K562 (cell line): Measurements from ENCODE around the gene JDP2. TPM values are rescaled to one million over a fixed set of nuclear protein-coding genes. Genes with fewer than 3 reads are reported as not detected.

ENCODE experiments used
- ATAC-seq: fragments of 200-7000 bp; cut with Tn5 transposase; 3 replicates; pipeline ENCODE4 v1.9.1; 2020; ENCODE audit warnings: moderate library complexity
- BruUV-seq: library from RNA; stranded (reverse); fragments of 400-500 nt; replicated peaks from 2 replicates; lab custom pipeline; 2021; lab: Mats Ljungman, UMichigan
- CTCF ChIA-PET: fragments of 300-600 bp; formaldehyde crosslinking; extraction: SDS; loops from one replicate; lab custom pipeline; 2021; ENCODE audit warnings: low intra/inter-chr PET ratio; lab: Yijun Ruan, JAX
- POLR2A ChIA-PET: fragments of 300-600, 350-650 bp; sonication (Branson Sonifier 250); formaldehyde crosslinking; extraction: SDS; loops from one replicate; lab custom pipeline; 2021; ENCODE audit warnings: antibody characterized with exemption, inconsistent platforms; lab: Yijun Ruan, JAX
- DNase-seq, 4 experiments: peaks; one replicate each; pipeline versions ENCODE4 v3.0.0 to v3.0.0-alpha.2; 2011 to 2018; ENCODE audit warnings: low spot score in 3 of 4, mixed read lengths in 3 of 4; ENCODE audit errors: extremely low read depth in 1 of 4
- FAIRE-seq: peaks from 2 replicates; lab custom pipeline; 2011; peaks lifted over from hg19 to GRCh38; lab: Jason Lieb, UNC
- H2AFZ ChIP-seq: 2 replicates; pipeline ENCODE4 v1.6.0; 2011; ENCODE audit warnings: low read depth, low read length, control low read depth, inconsistent platforms
- H3K27ac ChIP-seq: fragments of 200-600 bp; 3 replicates; pipeline ENCODE4 v1.8.0; 2011; ENCODE audit warnings: low read depth, mild to moderate bottlenecking, control low read depth, inconsistent platforms, low read length, moderate library complexity, mixed read lengths; ENCODE audit errors: extremely low read depth
- H3K27me3 ChIP-seq, 2 experiments: fragments of 300-600 bp in 1 of 2; 2 replicates in 1 of 2; 3 replicates in 1 of 2; pipeline versions ENCODE4 v1.6.0 to v1.8.0; 2011; ENCODE audit warnings: inconsistent platforms in 2 of 2, low read length in 2 of 2, mild to moderate bottlenecking in 1 of 2, mixed read lengths in 1 of 2, moderate library complexity in 1 of 2; ENCODE audit not compliant: control insufficient read depth in 2 of 2, insufficient read depth in 2 of 2
- H3K36me3 ChIP-seq: fragments of 300-600 bp; 3 replicates; pipeline ENCODE4 v1.8.0; 2011; ENCODE audit warnings: mild to moderate bottlenecking, low read length, inconsistent platforms; ENCODE audit not compliant: control insufficient read depth, insufficient read depth
- H3K4me1 ChIP-seq, 2 experiments: fragments of 200-600 bp in 1 of 2; replicated peaks in 1 of 2; 2 replicates in 1 of 2; 3 replicates in 1 of 2; pipeline versions ENCODE4 v1.5.1 to v1.8.0; 2011; ENCODE audit warnings: inconsistent platforms in 2 of 2, low read length in 2 of 2, mild to moderate bottlenecking in 1 of 2, mixed read lengths in 1 of 2, moderate library complexity in 1 of 2; ENCODE audit not compliant: control insufficient read depth in 2 of 2, insufficient read depth in 2 of 2
- H3K4me2 ChIP-seq: 2 replicates; pipeline ENCODE4 v1.6.1; 2011; ENCODE audit warnings: low read length, control low read depth, inconsistent platforms, mixed read lengths; ENCODE audit not compliant: insufficient read depth
- H3K4me3 ChIP-seq: fragments of 200-600 bp; sonication (generic), shearing (Covaris generic); 2 replicates; pipeline ENCODE4 v1.5.1; 2016; ENCODE audit warnings: control low read depth, inconsistent platforms
- H3K79me2 ChIP-seq: fragments of 200-600 bp; 3 replicates; pipeline ENCODE4 v1.8.0; 2011; ENCODE audit warnings: low read length, inconsistent platforms; ENCODE audit not compliant: control insufficient read depth, insufficient read depth
- H3K9ac ChIP-seq, 2 experiments: 2 replicates each; pipeline versions ENCODE4 v1.6.0 to v1.6.1; 2011; ENCODE audit warnings: low read depth in 2 of 2, low read length in 2 of 2, control low read depth in 1 of 2, inconsistent platforms in 1 of 2, mild to moderate bottlenecking in 1 of 2, mixed read lengths in 1 of 2; ENCODE audit not compliant: insufficient read depth in 1 of 2
- H3K9me1 ChIP-seq: one replicate; pipeline ENCODE4 v1.6.0; 2011; ENCODE audit warnings: inconsistent platforms, mild to moderate bottlenecking, low read length, moderate library complexity; ENCODE audit not compliant: control insufficient read depth, insufficient read depth
- H3K9me3 ChIP-seq: replicated peaks from 2 replicates; pipeline ENCODE4 v1.5.1; 2011; ENCODE audit warnings: low read depth, low read length, inconsistent platforms; ENCODE audit not compliant: control insufficient read depth, insufficient read depth
- H4K20me1 ChIP-seq: replicated peaks from 2 replicates; pipeline ENCODE4 v1.6.1; 2011; ENCODE audit warnings: low read length, inconsistent platforms, mixed read lengths; ENCODE audit not compliant: control insufficient read depth, insufficient read depth
- CEBPB ChIP-seq: fragments of 450-650 bp; IDR thresholded peaks from 2 replicates; pipeline ENCODE4 v1.6.1; 2016; ENCODE audit warnings: missing genetic modification characterization, missing compliant biosample characterization
- ELF4 ChIP-seq: fragments of 450-650 bp; formaldehyde crosslinking; IDR thresholded peaks from 2 replicates; pipeline ENCODE4 v1.4.0; 2022; ENCODE audit warnings: missing genetic modification characterization
- ESRRA ChIP-seq: fragments of 450-650 bp; IDR thresholded peaks from 2 replicates; pipeline ENCODE4 v1.6.1; 2014; ENCODE audit warnings: low read depth, mild to moderate bottlenecking, moderate library complexity, borderline replicate concordance
- ILK ChIP-seq: fragments of 450-650 bp; IDR thresholded peaks from 2 replicates; pipeline ENCODE4 v1.6.1; 2016; ENCODE audit warnings: missing genetic modification characterization, low read depth, mild to moderate bottlenecking, missing compliant biosample characterization, moderate library complexity, borderline replicate concordance
- THAP7 ChIP-seq: fragments of 250-450 bp; sonication (Bioruptor Pico); IDR thresholded peaks from 2 replicates; pipeline ENCODE4 v1.5.0; 2021
- TRIM25 ChIP-seq: fragments of 450-650 bp; IDR thresholded peaks from 2 replicates; pipeline ENCODE4 v1.7.0; 2016; ENCODE audit warnings: borderline replicate concordance
- ZFPM2 ChIP-seq: fragments of 250-450 bp; sonication (Bioruptor Pico); IDR thresholded peaks from 2 replicates; pipeline ENCODE4 v1.5.1; 2022; ENCODE audit warnings: mild to moderate bottlenecking
- ZNF232 ChIP-seq: sonication (generic); formaldehyde crosslinking; IDR thresholded peaks from 2 replicates; pipeline ENCODE4 v1.8.0; 2022; ENCODE audit warnings: mild to moderate bottlenecking, missing genetic modification reagents
- ZNF274 ChIP-seq: IDR thresholded peaks from 2 replicates; pipeline ENCODE4 v1.6.1; 2011; ENCODE audit warnings: low read depth, mild to moderate bottlenecking, low read length, moderate library complexity, borderline replicate concordance
- WGBS: fragments of 100-300 bp; shearing (Covaris generic); methylation state at CpG from one replicate; pipeline ENCODE4 v1.1.6; 2016; ENCODE audit warnings: low coverage, mixed read lengths; ENCODE audit not compliant: insufficient coverage; ENCODE audit errors: missing lambda C conversion rate; 5-methylcytosine and 5-hydroxymethylcytosine counted together
- in situ Hi-C: fragments of 300-500 bp; cut with MboI; formaldehyde crosslinking; loops from 4 replicates; pipeline ENCODE4 v1.15.0; 2018; ENCODE audit warnings: inconsistent platforms, mixed read lengths
- intact Hi-C: fragments of 100-400 bp; cut with micrococcal nuclease; formaldehyde crosslinking; loops from 2 replicates; pipeline ENCODE4 v1.14.2; 2022
- polyA plus RNA-seq, 8 experiments: library from polyadenylated mRNA; depleted of rRNA in 4 of 8; stranded (reverse) in 5 of 8; unstranded in 3 of 8; fragments of >200 nt; fragmentation: Nextera tagmentation in 2 of 8; fragmentation: Illumina TruSeq in 1 of 8; extraction: Ambion mirVana in 2 of 8; extraction: Trizol in 1 of 8; gene quantifications; 2 replicates each; pipeline versions ENCODE4 v1.2.1 to v1.2.3, GENCODE V29; 2011 to 2014; ENCODE audit warnings: inconsistent platforms in 1 of 8, missing spikeins in 1 of 8
- total RNA-seq, 7 experiments: library from RNA; depleted of rRNA in 6 of 7; stranded (reverse); fragments of >200 nt in 6 of 7; fragmentation: Illumina TruSeq in 2 of 7; extraction: Trizol in 2 of 7; gene quantifications; 2 replicates each; pipeline versions ENCODE4 v1.2.1 to v1.2.3, GENCODE V29; 2011 to 2021; ENCODE audit warnings: low replicate concordance in 1 of 7
- TF ChIP-seq, protein P1 (sequence below): sonication (generic); formaldehyde crosslinking; IDR thresholded peaks from 2 replicates; pipeline ENCODE4 v1.8.0; 2022; ENCODE audit warnings: mild to moderate bottlenecking, missing genetic modification reagents

The JDP2 gene
- total and polyA plus RNA-seq, 9 of the 15 experiments (the other 6 are each of a cell fraction or from before 2014, with no cell fraction given): 0.27 to 13.8 (median 3.1) TPM

DNA sequence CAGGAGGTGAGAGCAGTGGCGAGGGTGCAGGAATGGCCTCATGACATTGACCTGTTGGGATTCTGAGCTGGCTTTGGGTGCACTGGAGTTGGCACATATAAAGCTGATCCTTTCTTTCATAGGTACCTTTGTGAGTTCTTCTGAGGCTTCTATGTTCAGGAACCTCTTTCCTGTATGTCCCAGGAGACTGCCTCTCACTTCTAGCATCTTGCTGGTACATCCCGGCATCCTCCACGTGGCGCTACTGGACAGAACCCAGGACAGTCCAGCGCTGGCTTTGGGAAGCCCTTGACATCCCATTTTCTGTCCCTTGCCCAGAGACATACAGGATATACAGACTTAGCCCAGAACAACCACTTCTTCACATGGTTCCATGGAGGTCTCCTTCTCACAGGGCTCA, 50.1 kb downstream of the JDP2 start:
- H4K20me1 ChIP-seq: no peaks in the 10 kb centered on the region
- no peak overlapping the region for H3K4me3 ChIP-seq
- H3K4me2 ChIP-seq: no peak overlapping the region
- H3K9me3 ChIP-seq: no peaks in the 10 kb centered on the region
- peaks cover 0 to 20% of the 10 kb centered on the region in 2 experiments; a peak in 3 of 5 replicates for H3K27me3 ChIP-seq
- no peak overlapping the region for H2AFZ ChIP-seq
- 25% methylated on average over 4 of the region's 5 CpGs for WGBS
- FAIRE-seq (no peak), DNase-seq (no peak), ATAC-seq (no peak)
- POLR2A ChIA-PET: interaction anchor here (0.8 kb wide), 1 partner anchor 9 kb away, joined by 3 read pairs; no protein-coding TSS in a partner anchor
- CTCF ChIA-PET: no interaction called here
- no TSS peak for BruUV-seq
- no peaks in the 10 kb centered on the region for H3K79me2 ChIP-seq
- no peaks in the 10 kb centered on the region for H3K9me1 ChIP-seq
- in situ Hi-C loops: no loop called here
- TF ChIP-seq, protein P1, sequence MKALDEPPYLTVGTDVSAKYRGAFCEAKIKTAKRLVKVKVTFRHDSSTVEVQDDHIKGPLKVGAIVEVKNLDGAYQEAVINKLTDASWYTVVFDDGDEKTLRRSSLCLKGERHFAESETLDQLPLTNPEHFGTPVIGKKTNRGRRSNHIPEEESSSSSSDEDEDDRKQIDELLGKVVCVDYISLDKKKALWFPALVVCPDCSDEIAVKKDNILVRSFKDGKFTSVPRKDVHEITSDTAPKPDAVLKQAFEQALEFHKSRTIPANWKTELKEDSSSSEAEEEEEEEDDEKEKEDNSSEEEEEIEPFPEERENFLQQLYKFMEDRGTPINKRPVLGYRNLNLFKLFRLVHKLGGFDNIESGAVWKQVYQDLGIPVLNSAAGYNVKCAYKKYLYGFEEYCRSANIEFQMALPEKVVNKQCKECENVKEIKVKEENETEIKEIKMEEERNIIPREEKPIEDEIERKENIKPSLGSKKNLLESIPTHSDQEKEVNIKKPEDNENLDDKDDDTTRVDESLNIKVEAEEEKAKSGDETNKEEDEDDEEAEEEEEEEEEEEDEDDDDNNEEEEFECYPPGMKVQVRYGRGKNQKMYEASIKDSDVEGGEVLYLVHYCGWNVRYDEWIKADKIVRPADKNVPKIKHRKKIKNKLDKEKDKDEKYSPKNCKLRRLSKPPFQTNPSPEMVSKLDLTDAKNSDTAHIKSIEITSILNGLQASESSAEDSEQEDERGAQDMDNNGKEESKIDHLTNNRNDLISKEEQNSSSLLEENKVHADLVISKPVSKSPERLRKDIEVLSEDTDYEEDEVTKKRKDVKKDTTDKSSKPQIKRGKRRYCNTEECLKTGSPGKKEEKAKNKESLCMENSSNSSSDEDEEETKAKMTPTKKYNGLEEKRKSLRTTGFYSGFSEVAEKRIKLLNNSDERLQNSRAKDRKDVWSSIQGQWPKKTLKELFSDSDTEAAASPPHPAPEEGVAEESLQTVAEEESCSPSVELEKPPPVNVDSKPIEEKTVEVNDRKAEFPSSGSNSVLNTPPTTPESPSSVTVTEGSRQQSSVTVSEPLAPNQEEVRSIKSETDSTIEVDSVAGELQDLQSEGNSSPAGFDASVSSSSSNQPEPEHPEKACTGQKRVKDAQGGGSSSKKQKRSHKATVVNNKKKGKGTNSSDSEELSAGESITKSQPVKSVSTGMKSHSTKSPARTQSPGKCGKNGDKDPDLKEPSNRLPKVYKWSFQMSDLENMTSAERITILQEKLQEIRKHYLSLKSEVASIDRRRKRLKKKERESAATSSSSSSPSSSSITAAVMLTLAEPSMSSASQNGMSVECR (CRISPR knock-in tag): no peak
- TF ChIP-seq ZNF232 (CRISPR knock-in tag) (no peak), ZNF274 (no peak), ESRRA (no peak), ILK (tag) (no peak), ZFPM2 (CRISPR knock-in tag) (no peak), TRIM25 (no peak), CEBPB (tag) (no peak), ELF4 (no peak), THAP7 (CRISPR knock-in tag) (no peak)
- H3K4me1 ChIP-seq: no peaks in the 10 kb centered on the region; a peak in 1 of 5 replicates
- intact Hi-C loops: loop anchor here (5.0 kb wide), 1 partner anchor 151 kb away; no protein-coding TSS in a partner anchor
- no peak overlapping the region for H3K27ac ChIP-seq
- H3K36me3 ChIP-seq: no peaks in the 10 kb centered on the region
- H3K9ac ChIP-seq: no peak overlapping the region
